Right renal cortex interstitium (tissue), 3 donors: ENCODE measurements around the gene FKBP5. TPM values are rescaled to one million over a fixed set of nuclear protein-coding genes. Genes with fewer than 3 reads are reported as not detected.
"Not testable (repeated sequence)": the region's sequence is repeated elsewhere in the genome, so short reads cannot be mapped to it uniquely, and the experiment has no call there.

ENCODE experiments used
- DNase-seq, 3 donors: peaks; one replicate each; pipeline ENCODE4 v3.0.0-alpha.2; 2013; ENCODE audit warnings: low read depth in 3 of 3, low spot score in 2 of 3
- polyA plus RNA-seq, 3 donors: library from polyadenylated mRNA; unstranded; fragments of 120-200 nt; gene quantifications; one replicate each; pipeline ENCODE4 v1.2.1, GENCODE V29; 2013; ENCODE audit not compliant: insufficient read length in 3 of 3

The FKBP5 gene
- polyA plus RNA-seq, 3 donors: 24.9 to 29.0 (median 27.7) TPM

DNA sequence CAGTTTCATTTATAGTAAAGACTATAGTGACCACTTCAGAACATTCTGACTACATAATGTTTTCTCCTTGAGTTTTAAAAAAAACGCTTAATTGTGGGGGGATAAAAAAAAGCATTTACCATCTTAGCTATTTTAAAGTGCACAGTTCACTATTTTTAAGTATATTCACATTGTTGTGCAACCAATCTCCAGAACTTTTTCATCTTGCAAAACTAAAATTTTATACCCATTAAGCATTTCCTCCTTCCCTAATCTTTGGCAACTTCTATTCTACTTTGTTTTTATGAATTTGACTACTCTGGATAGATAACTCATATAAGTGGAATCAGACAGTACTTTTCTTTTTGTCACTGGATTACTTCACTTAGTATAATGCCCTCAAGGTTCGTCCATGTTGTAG is 62.3 kb downstream of the FKBP5 start:
- no peak for DNase-seq

DNA sequence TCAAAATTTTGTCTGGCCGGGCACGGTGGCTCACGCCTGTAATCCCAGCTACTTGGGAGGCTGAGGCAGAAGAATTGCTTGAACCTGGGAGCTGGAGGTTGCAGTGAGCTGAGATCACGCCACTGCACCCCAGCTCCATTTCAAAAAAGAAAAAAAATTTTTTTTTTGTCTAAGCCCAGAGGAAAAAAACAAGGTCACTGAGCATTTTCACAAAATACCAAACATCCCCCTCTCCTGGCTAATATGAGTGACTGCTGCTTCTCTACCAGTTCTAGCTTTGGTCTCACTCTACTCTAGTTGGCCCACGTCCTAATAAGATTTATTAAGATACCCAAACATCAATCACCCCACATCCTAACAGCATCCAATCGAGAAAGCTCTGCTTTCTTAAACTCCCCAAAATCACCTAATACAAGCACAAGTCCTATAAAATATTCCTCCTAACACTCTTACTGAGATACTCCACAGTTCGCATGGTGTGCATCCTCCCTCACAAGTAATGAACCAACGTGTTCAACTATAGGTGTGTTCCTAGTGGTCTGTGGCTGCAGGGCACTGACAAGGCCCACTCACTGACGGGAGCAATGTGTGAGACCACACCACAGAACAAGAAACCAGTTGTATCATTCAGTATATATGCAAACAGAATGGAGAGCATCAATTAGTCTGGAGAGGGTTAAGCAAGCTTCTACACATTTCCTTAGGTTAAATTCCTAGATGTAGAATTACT is 64.2 kb downstream of the FKBP5 start:
- no peak for DNase-seq

GRCh38 chr6:35622283-35622682 is 66.4 kb downstream of the FKBP5 start:
- DNase-seq: no peak

DNA sequence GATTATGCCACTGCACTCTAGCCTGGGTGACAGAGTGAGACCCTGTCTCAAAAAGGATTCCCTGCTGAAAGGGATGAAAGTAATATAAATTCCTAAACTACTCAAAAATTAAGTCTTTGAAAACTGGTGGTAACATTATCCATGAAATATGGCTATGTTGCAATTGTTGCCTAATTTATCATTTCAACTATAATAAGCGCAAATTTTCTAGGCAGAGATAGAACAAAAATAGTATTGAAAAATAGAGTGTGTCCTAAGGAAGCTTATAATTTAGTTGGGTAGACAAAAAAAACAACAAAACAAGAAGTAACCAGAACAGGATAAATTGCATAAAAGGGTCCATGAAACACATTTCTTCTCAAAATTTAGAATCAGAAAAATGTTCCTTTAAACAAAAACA is 68.0 kb downstream of the FKBP5 start:
- no peak for DNase-seq

DNA sequence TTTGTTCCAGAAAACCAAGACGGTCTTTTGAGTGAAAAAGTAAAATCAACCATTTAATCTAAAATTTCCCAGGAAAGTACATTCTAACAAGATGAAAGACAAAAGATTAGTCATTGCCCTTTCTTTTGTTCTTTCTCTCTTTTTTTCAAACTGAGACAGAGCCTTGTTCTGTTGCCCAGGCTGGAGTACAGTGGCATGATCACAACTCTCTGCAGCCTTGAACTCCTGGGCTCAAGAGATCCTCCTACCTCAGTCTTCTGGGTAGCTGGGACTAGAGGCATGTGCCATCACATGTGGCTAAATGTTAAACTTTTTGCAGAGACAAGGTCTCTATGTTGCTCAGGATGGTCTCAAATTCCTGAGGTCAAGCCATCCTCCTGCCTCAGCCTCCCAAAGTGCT is 75.0 kb downstream of the FKBP5 start:
- DNase-seq: no peak

DNA sequence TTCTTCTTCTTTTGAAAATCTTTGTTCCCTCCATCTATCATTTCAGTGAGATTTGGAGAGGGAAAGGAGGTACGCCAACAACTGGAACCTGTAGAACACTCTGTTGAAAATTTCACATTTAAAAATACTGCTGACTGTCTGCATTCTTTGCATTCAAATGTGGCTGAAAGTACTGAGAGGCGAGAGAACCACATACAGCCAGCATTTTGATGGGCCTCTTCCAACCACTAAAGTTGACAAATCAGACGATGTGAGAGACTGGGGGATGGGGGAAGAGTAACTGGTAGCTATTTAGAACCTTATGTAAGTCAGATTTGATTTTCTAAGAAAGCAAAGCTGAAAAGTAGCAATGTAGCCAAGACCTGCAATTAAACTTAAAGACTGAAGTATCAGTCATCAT is 77.5 kb downstream of the FKBP5 start:
- no peak for DNase-seq

DNA sequence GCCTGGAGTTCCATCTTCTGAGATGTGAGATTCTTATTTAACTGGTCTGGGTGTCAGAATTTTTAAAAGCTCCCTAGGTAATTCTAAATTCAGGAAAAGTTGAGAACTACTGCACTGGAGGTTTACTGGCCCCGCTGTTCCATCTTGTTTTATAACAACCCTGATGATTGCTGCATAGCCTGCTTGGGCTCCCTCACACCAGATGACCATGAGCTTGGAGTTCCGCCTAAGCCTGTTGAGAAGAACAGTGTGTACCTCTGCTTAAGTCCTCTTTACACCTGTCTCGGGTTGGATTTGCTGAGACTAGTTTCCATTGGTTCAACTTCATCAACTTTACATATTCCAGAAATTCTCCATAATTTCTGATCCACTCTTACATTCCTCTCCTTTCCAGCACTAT is 77.9 kb downstream of the FKBP5 start:
- no peak for DNase-seq

GRCh38 chr6:35609588-35609987 is 79.1 kb downstream of the FKBP5 start:
- no peak for DNase-seq

DNA sequence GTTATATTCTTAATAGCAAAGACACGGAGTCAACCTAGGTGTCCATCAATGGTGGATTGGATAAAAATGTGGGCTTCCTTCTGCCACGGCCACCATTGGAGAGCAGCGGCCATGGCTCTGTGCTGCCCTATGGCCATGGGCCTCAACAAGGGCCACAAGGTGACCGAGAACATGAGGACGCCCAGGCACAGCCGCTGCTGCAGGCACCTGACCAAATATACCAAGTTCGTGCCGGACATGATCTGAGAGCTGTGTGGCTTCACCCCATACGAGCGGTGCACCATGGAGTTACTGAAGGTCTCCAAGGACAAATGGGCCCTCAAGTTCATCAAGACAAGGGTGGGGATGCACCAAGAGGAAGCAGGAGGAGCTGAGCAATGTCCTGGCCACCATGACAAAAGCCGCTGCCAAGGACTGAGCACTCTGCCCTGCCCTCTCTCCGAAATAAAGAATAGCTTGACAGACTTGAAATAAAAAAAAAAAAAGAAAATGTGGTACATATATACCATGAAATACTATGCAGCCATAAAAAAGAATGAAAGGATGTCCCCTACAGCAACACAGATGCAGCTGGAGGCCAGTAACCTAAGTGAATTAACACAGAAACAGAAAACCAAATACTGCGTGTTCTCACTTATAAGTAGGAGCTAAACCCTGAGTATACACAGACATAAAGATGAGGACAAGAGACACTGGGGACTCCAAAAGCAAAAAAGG is 81.0 kb downstream of the FKBP5 start:
- no peak for DNase-seq

DNA sequence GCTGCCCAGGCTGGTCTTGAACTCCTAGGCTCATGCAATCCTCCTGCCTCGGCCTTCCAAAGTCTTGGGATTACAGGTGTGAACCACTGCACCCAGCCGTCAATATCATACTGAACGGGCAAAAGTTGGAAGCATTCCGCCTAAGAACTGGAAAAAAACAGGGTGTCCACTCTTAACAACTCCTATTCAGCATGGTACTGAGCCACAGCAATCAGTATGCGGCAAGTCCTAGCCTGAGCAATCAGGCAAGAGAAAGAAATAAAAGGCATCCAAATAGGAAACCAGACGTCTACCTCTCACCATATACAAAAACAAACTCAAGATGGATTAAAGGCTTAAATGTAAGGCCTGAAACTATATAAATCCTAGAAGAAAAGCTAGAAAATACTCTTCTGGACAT is 83.1 kb downstream of the FKBP5 start:
- no peak for DNase-seq

GRCh38 chr6:35603326-35604202 is 85.2 kb downstream of the FKBP5 start:
- DNase-seq: no peak

- no peak for DNase-seq
Observed at GRCh38 chr6:35602133-35602946, 86.4 kb downstream of the FKBP5 start.

- DNase-seq: no peak
Observed at GRCh38 chr6:35601331-35602132, 87.2 kb downstream of the FKBP5 start.

DNA sequence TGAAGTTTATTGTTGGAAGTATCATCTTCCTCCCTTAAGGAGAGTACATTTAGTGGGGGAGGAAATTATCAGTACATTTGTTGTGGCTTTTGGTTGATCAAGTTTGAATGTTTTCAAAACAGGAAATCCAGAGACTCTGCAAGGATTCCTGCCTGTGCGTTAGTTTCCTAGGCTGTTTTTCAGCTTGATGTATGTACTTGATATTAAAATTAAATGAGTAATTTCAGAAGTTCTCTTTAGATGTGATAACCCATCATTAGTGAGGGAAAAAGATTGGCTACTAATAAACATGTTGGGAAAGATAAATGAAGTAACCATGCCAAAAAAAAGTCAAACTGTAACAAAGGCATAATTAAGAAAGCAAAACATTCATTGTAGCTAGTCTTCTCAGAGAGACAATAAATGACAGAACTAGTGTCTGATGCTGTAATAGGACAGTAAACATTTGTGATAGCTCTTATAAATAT is 88.0 kb downstream of the FKBP5 start:
- DNase-seq: no peak

DNA sequence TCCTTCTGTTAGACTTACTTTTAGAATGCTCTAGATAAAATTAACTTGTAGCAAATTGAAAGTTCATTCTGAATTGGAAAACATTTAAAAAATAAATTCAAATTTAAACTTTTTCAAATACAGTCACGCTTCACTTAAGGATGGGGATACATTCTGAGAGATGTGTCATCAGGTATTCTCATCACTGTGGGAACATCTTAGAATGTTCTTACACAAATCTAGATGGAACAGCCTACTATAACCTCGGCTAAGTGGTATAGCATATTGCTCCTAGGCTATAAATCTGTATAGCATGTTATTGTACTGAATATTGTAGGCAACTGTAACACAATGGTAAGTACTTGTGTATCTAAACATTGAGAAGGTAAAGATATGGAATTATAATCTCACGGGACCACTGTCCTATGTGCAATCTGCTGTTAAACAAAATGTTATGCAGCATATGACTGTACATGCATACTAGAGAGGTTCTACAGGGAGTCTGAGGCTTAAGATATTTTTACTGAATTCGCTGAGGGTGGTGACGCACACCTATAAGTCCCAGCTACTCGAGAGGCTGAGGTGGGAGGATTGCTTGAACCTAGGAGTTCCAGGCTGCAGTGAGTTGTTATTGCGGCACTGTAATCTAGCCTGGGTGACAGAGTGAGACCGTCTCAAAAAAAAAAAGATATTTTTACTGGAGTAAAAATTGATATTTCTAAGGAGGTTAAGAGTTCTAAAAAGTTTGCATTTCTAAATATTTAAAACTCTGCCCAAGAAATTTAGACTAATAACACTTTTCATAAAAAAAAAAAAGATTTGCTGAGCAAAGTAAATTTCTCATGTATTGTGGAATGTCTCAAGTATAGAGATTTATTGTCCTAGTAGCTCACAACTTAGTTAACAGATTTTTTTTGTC is 88.7 kb downstream of the FKBP5 start:
- DNase-seq: no peak

DNA sequence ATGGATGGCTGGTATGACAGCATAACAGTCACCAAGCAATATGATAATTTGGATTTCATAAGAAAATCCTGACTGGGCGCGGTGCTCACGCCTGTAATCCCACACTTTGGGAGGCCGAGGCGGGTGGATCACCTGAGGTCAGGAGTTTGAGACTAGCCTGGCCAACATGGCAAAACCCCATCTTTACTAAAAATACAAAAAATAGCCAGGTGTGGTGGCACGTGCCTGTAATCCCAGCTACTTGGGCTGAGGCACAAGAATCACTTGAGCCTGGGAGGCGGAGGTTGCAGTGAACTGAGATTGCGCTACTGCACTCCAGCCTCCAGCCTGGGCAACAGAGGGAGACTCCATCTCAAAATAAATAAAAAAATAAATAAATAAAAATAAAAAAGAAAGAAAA is 90.1 kb downstream of the FKBP5 start:
- not testable (repeated sequence) for DNase-seq

DNA sequence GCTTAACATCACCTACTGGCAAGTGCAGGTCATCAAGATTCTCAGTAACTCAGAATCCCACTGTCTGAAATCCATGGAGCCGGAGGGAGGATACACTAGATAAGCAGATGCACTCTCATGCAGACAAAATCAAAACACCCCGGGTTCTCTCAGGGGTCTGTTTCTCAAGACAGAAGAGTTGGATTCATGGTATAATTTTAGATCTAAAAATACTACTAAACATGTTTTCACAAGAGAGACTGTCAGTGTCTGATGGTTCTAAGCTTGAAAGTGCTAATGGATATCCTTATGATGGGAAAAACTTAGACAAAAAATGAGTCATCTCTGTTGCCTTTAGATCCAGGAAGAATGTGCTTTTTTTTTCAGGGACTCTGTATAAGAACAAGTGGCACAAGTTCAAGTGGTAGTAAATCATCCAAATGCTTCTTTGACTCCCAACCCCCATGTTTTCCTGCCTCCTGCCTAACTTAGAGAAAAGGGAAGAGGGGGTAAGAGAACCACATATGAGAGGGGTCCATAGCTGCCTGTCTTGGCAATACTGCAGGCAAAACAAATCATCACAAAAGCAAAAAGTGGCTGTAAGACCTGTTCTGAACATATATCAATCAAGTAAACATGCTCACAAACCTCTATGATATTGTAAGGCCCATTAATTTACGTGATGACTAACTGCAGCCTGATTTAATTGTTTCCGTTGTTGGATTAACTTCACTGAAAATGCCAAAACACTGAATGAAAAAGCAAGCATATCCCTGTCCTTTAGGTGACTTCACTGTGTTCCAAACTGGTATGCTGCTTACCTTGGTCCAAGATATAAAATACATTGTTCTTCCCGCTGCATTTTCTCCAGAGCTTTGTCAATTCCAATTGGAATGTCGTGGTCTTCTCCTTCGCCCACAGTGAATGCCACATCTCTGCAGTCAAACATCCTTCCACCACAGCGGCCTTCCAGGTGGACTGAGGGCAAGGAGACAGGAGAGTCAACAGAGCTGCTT is 92.0 kb downstream of the FKBP5 start:
- DNase-seq: peak in 2 of 3 donors; percentile 48 to 61
